Common myeloid progenitor, CD34-positive (primary cell): ENCODE results near the gene HES5.

ENCODE experiments used
- CTCF ChIA-PET: fragments of 350-600 bp; sonication (Branson Sonifier 250); formaldehyde crosslinking; loops from one replicate; lab custom pipeline; 2021; ENCODE audit warnings: antibody characterized with exemption; lab: Charles Lee
- POLR2A ChIA-PET: fragments of 350-600 bp; sonication (Branson Sonifier 250); formaldehyde crosslinking; loops from one replicate; lab custom pipeline; 2021; ENCODE audit warnings: antibody characterized with exemption; lab: Charles Lee
- DNase-seq, 3 donors: peaks; one replicate each; pipeline versions ENCODE4 v3.0.0 to v3.0.0-alpha.2; 2013
- H3K27ac ChIP-seq, 2 experiments: 1 replicate in 1 of 2; 2 replicates in 1 of 2; pipeline ENCODE4 v1.7.0; 2013; ENCODE audit warnings: inconsistent platforms in 2 of 2, low read length in 2 of 2, mild to moderate bottlenecking in 2 of 2, low read depth in 1 of 2, moderate library complexity in 1 of 2; ENCODE audit not compliant: severe bottlenecking in 2 of 2, insufficient read depth in 1 of 2, poor library complexity in 1 of 2
- H3K27me3 ChIP-seq, 5 experiments: replicated peaks in 2 of 5; 1 replicate in 3 of 5; 2 replicates in 2 of 5; pipeline versions ENCODE4 v1.6.1 to v1.7.0; 2013; ENCODE audit warnings: low read length in 4 of 5, mild to moderate bottlenecking in 2 of 5, moderate library complexity in 2 of 5, inconsistent platforms in 1 of 5; ENCODE audit not compliant: insufficient read depth in 5 of 5, control insufficient read depth in 4 of 5
- H3K36me3 ChIP-seq, 4 experiments: 1 replicate in 2 of 4; 2 replicates in 2 of 4; pipeline versions ENCODE4 v1.6.1 to v1.7.0; 2013; ENCODE audit warnings: low read length in 3 of 4, control low read depth in 1 of 4, mild to moderate bottlenecking in 1 of 4; ENCODE audit not compliant: control insufficient read depth in 4 of 4, insufficient read depth in 4 of 4
- H3K4me1 ChIP-seq, 4 experiments: 1 replicate in 3 of 4; 2 replicates in 1 of 4; pipeline versions ENCODE4 v1.6.1 to v1.7.1; 2013; ENCODE audit warnings: low read length in 3 of 4, mild to moderate bottlenecking in 3 of 4, control low read depth in 1 of 4, inconsistent platforms in 1 of 4, moderate library complexity in 1 of 4; ENCODE audit not compliant: control insufficient read depth in 4 of 4, insufficient read depth in 4 of 4; ENCODE audit errors: control extremely low read depth in 1 of 4
- H3K4me3 ChIP-seq, 7 experiments: 1 replicate in 4 of 7; 2 replicates in 3 of 7; pipeline versions ENCODE4 v1.5.1 to v1.7.0; 2013; ENCODE audit warnings: mild to moderate bottlenecking in 7 of 7, low read length in 6 of 7, moderate library complexity in 6 of 7, inconsistent platforms in 2 of 7, low read depth in 2 of 7, control low read depth in 1 of 7; ENCODE audit not compliant: insufficient read depth in 4 of 7, control insufficient read depth in 1 of 7; ENCODE audit errors: extremely low read depth in 1 of 7
- H3K9me3 ChIP-seq, 5 experiments: 1 replicate in 4 of 5; 2 replicates in 1 of 5; pipeline versions ENCODE4 v1.6.1 to v1.7.1; 2013; ENCODE audit warnings: low read length in 4 of 5, mild to moderate bottlenecking in 2 of 5, inconsistent platforms in 1 of 5, low read depth in 1 of 5, moderate library complexity in 1 of 5; ENCODE audit not compliant: control insufficient read depth in 4 of 5, insufficient read depth in 2 of 5; ENCODE audit errors: control extremely low read depth in 1 of 5
- WGBS: methylation state at CpG from one replicate; pipeline ENCODE4 v1.1.5; 2013; ENCODE audit not compliant: insufficient coverage; 5-methylcytosine and 5-hydroxymethylcytosine counted together

The HES5 gene

DNA sequence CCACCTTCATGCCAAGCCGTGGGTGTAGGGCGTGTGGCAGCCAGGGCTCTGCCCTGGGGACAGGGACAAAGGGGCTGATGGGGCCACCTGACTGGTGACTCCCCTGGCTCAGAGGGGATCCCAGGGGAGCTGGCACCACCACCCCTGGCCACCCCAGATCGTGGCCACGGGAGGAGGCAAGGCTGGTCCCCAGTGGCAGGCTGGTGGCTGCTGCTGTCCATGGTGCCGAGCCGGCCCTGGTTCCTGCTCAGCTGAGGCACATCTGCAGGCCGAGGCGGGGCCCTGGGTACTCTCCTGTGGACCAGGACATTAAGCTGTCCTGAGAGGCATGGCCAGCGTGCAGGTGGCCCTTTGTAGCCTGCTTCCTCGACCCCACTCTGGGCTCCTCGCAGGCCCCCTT is 47.5 kb downstream of the HES5 start:
- 97% methylated on average over 10 of the region's 11 CpGs for WGBS
- no peak for DNase-seq
- Histone ChIP-seq H3K9me3 (no peaks in the 10 kb centered on the region), H3K4me1 (peaks cover 0 to 3% (median 0%) of the 10 kb centered on the region in 4 experiments), H3K27ac (no peak overlapping the region), H3K4me3 (no peak overlapping the region), H3K36me3 (no peaks in the 10 kb centered on the region), H3K27me3 (no peaks in the 10 kb centered on the region)
- ChIA-PET POLR2A (no interaction called here), CTCF (no interaction called here)

DNA sequence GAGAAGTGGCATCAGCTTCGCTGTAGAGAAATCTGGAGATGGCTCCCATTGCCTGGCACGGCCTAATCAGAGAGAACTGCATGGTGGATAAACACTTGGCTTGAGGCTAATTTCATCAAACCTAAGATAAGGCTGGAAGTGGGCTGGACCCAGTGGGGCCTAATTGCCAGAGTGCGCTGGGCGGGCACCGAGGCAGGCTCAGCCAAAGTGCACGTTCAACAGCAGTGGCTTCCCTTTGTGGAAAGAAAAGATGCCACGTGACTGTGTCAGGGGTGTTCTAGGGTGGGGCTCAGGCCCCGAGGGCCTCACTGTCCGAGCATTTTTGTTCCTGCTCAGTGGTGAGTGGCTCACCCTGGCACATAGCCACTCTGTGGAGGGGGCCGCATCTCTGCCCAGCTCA is 48.2 kb downstream of the HES5 start:
- CTCF ChIA-PET: no interaction called here
- POLR2A ChIA-PET: no interaction called here

DNA sequence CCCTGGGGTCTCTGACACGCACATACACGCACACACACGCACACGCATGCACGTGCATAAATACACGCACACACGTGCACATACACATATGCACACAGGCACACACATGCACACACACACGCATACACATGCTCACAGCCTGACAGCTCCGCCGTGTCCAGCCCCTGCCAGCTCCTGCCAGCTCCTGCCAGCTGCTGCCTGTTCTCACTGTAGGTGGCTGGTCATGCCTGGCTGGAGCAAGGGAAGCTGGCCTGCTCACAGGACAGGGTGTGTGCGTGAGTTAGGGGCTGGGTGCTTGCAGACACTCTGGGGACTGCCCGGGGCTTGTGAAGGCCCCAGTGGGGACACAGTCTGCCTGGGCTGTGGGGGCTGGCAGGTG is 49.1 kb downstream of the HES5 start:
- DNase-seq: no peak
- WGBS: 94% methylated on average over 12 of the region's 12 CpGs
- Histone ChIP-seq H3K9me3 (no peaks in the 10 kb centered on the region), H3K27me3 (no peaks in the 10 kb centered on the region), H3K27ac (no peak overlapping the region), H3K4me3 (no peak overlapping the region), H3K36me3 (no peaks in the 10 kb centered on the region), H3K4me1 (peaks cover 0 to 3% (median 0%) of the 10 kb centered on the region in 4 experiments)
- ChIA-PET POLR2A (no interaction called here), CTCF (no interaction called here)

More for the DNA sequence above, 48.2 kb downstream of the HES5 start:
- Histone ChIP-seq H3K36me3 (no peaks in the 10 kb centered on the region), H3K4me1 (peaks cover 0 to 3% (median 0%) of the 10 kb centered on the region in 4 experiments), H3K27me3 (no peaks in the 10 kb centered on the region), H3K4me3 (no peak overlapping the region), H3K9me3 (no peaks in the 10 kb centered on the region), H3K27ac (no peak overlapping the region)
- 80% methylated on average over 10 of the region's 10 CpGs for WGBS
- DNase-seq: no peak

DNA sequence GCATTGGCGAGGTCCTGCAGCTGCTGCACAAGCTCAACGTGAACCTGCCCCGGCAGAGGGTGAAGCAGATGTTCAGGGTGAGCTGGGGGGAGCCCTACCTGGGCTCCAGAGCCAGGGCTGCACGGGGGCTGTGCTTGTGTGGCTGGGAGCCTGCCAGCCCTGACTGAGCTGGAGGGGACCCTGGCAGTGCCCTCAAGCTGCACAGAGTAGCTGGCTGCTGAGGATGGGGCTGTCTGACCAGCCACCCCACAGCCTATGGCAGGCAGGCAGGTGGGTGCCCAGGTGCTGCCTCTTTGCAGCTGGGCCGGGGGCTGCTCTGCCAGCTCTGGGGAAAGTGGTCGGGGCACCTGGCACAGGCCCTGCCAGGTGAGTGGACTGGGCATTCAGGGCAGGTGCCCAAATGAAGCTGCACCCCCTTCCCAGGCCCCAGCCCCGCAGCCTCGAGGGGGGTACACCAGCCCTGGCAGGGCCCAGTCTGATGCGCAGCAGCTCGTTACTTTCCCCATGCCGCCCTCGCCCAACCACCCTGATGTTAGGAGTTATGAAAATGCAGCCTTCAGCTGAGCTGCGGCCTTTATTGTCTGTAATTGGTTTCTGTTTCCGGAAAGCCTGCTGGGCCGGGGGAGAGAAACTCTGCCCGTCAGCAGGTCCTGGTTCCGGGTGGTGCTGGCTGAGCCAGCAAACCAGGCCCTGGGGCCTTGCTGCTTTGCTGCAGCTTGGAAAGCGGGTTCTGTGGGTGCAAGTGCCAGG is 49.7 kb downstream of the HES5 start:
- ChIA-PET POLR2A (interaction anchor here (0.8 kb wide), 1 partner anchor 16 kb away, joined by 3 read pairs; no protein-coding TSS in a partner anchor), CTCF (interaction anchor here (1.1 kb wide), 1 partner anchor 11 kb away, joined by 3 read pairs; no protein-coding TSS in a partner anchor)
- no peaks in the 10 kb centered on the region for H3K36me3 ChIP-seq
- 93% methylated on average over 16 of the region's 18 CpGs for WGBS
- no peaks in the 10 kb centered on the region for H3K9me3 ChIP-seq
- no peak overlapping the region for H3K4me3 ChIP-seq
- H3K27ac ChIP-seq: no peak overlapping the region
- no peak for DNase-seq
- H3K27me3 ChIP-seq: no peaks in the 10 kb centered on the region
- peaks cover 0 to 3% (median 0%) of the 10 kb centered on the region in 4 experiments for H3K4me1 ChIP-seq

DNA sequence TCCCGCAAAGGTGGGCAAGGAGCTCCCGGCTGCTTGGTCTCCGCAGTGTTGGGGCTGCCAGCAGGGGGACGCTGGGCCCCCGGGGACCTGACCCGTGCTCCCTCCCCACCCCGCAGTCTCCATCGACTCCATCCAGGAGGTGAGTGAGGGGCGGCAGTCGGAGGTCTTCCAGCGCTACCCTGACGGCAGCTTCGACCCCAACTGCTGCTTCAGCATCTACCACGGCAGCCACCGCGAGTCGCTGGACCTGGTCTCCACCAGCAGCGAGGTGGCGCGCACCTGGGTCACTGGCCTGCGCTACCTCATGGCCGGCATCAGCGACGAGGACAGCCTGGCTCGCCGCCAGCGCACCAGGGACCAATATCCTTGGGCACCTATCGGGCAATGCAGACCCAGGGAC is 50.4 kb downstream of the HES5 start:
- Histone ChIP-seq H3K27ac (no peak overlapping the region), H3K9me3 (no peaks in the 10 kb centered on the region), H3K27me3 (no peaks in the 10 kb centered on the region), H3K4me3 (no peak overlapping the region), H3K36me3 (no peaks in the 10 kb centered on the region), H3K4me1 (peaks cover 0 to 3% (median 0%) of the 10 kb centered on the region in 4 experiments)
- DNase-seq: no peak
- WGBS: 95% methylated on average over 28 of the region's 28 CpGs
- POLR2A ChIA-PET: no interaction called here
- CTCF ChIA-PET: interaction anchor here (1.1 kb wide), 1 partner anchor 10 kb away, joined by 3 read pairs; no protein-coding TSS in a partner anchor

DNA sequence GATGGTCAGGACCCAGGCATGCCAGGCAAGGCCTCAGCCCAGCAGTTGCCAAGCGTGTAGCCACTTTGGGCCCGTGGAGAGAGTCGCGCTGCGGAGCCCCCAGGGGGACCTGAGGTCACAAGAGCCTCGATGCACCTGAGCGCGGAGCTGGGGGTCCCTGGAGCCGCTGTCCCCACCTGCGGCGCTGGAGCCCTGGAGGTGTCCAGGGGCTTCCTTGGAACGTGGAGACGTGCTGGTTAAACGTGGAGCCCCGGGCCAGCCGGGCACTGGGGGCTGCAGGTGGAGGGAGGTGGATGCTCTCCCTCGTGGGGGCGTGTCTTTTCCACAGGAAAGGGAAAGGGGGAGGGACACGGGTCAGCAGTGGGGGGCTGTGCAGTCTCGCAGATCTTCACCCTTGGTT is 50.9 kb downstream of the HES5 start:
- Histone ChIP-seq H3K4me3 (no peak overlapping the region), H3K9me3 (no peaks in the 10 kb centered on the region), H3K4me1 (peaks cover 0 to 3% (median 0%) of the 10 kb centered on the region in 4 experiments), H3K27me3 (no peaks in the 10 kb centered on the region), H3K27ac (no peak overlapping the region), H3K36me3 (no peaks in the 10 kb centered on the region)
- POLR2A ChIA-PET: no interaction called here
- WGBS: 81% methylated on average over 18 of the region's 20 CpGs
- CTCF ChIA-PET: no interaction called here
- no peak for DNase-seq
